Colonic mucosa (tissue), 4 donors: ENCODE data around the gene IGFALS. TPM values are rescaled to one million over a fixed set of nuclear protein-coding genes. Genes with fewer than 3 reads are reported as not detected.
A peak's percentile ranks its signal among the peaks of the same experiment; 100 is the strongest.

Source experiments
- DNase-seq: peaks from one replicate; pipeline ENCODE4 v3.0.0-alpha.2; 2020
- H3K27ac ChIP-seq: fragments of 200-600 bp; one replicate; pipeline ENCODE4 v1.8.0; 2021
- H3K27me3 ChIP-seq: fragments of 200-600 bp; one replicate; pipeline ENCODE4 v1.8.0; 2021
- H3K36me3 ChIP-seq: fragments of 200-600 bp; one replicate; pipeline ENCODE4 v1.8.0; 2021
- H3K4me1 ChIP-seq: fragments of 200-600 bp; one replicate; pipeline ENCODE4 v1.8.0; 2021; ENCODE audit warnings: mild to moderate bottlenecking
- H3K4me3 ChIP-seq: fragments of 200-600 bp; one replicate; pipeline ENCODE4 v1.8.0; 2021
- H3K9ac ChIP-seq, 2 donors: one replicate each; pipeline ENCODE4 v1.7.0; 2013; ENCODE audit warnings: control low read depth in 2 of 2, low read depth in 2 of 2, low read length in 2 of 2
- H3K9me3 ChIP-seq: fragments of 200-600 bp; one replicate; pipeline ENCODE4 v1.8.0; 2021
- CTCF ChIP-seq: fragments of 200-600 bp; IDR thresholded peaks from one replicate; pipeline ENCODE4 v1.8.0; 2022; ENCODE audit warnings: antibody characterized with exemption, mild to moderate bottlenecking
- intact Hi-C: fragments of 100-400 bp; cut with DNase I; formaldehyde crosslinking; loops from one replicate; pipeline ENCODE4 v1.14.1; 2022
- total RNA-seq, 2 donors: library from RNA; stranded (reverse); fragmentation: NEBNext Ultra II Directional in 1 of 2; extraction: Animal tissue kit (Norgen Biotek cat#: 25700) in 1 of 2; gene quantifications; one replicate each; pipeline ENCODE4 v1.2.1, GENCODE V29; 2021
- donor health status: healthy.
- donor health status: DM: no; HTN: no; CAD: no.
- donor health status: DM: no; HTN: no; CAD: no.

Gene IGFALS
- total RNA-seq, 2 donors from 2014 or later, result 5.7 to 7.0 TPM

- H3K27ac ChIP-seq, result peak overlapping the region; percentile 98
- peak overlapping the region; percentile 80 to 95 for H3K9ac ChIP-seq
- peak overlapping the region; percentile 96 for H3K4me3 ChIP-seq
- no peaks in the 10 kb centered on the region for H3K9me3 ChIP-seq
- H3K36me3 ChIP-seq, result no peaks in the 10 kb centered on the region
- intact Hi-C loops, result loop anchor here (5.0 kb wide), 1 partner anchor 162 kb away; the partner anchor contains the start of genes CRAMP1 and IFT140
- peaks cover 11% of the 10 kb centered on the region for H3K4me1 ChIP-seq
- no peak for TF ChIP-seq CTCF
- DNase-seq, result no peak
- no peaks in the 10 kb centered on the region for H3K27me3 ChIP-seq
Measured at GRCh38 chr16:1773703-1774447, 19.6 kb downstream of the IGFALS start.

GRCh38 chr16:1772908-1773702 lies 20.4 kb downstream of the IGFALS start, which contains the start of gene MRPS34:
Gene MRPS34, minus strand, starts transcription at chr16:1773134. Its CDS starts 15 bp downstream, at chr16:1773119.
- H3K36me3 ChIP-seq, result no peaks in the 10 kb centered on the region
- H3K4me3 ChIP-seq, result peak within 1 kb of the TSS; percentile 96
- peak within 1 kb of the TSS; percentile 98 for H3K27ac ChIP-seq
- H3K9ac ChIP-seq, result peak within 1 kb of the TSS; percentile 80 to 95
- TF ChIP-seq CTCF, result peak; percentile 81
- peaks cover 11% of the 10 kb centered on the region for H3K4me1 ChIP-seq
- no peaks in the 10 kb centered on the region for H3K9me3 ChIP-seq
- no peaks in the 10 kb centered on the region for H3K27me3 ChIP-seq
- DNase-seq, result peak; percentile 85
- intact Hi-C loops, result loop anchor here (5.0 kb wide), 1 partner anchor 161 kb away; the partner anchor contains the start of genes CRAMP1 and IFT140

- peaks cover 11% of the 10 kb centered on the region for H3K4me1 ChIP-seq
- H3K9ac ChIP-seq, result peak within 1 kb of the TSS; percentile 80 to 95
- H3K9me3 ChIP-seq, result no peaks in the 10 kb centered on the region
- peak within 1 kb of the TSS; percentile 96 for H3K4me3 ChIP-seq
- intact Hi-C loops, result loop anchor here (5.0 kb wide), 1 partner anchor 160 kb away; the partner anchor contains the start of genes CRAMP1 and IFT140
- no peaks in the 10 kb centered on the region for H3K27me3 ChIP-seq
- TF ChIP-seq CTCF, result no peak
- peak; percentile 59 for DNase-seq
- no peaks in the 10 kb centered on the region for H3K36me3 ChIP-seq
- peak within 1 kb of the TSS; percentile 98 for H3K27ac ChIP-seq
Measured at GRCh38 chr16:1772362-1772907, 21.1 kb downstream of the IGFALS start, which contains the start of gene EME2. Gene EME2, plus strand, starts transcription at chr16:1772810. Its CDS starts 418 bp downstream, at chr16:1773228.

- Histone ChIP-seq H3K27me3 (no peaks in the 10 kb centered on the region), H3K36me3 (no peaks in the 10 kb centered on the region), H3K27ac (peak overlapping the region; percentile 98), H3K4me1 (peaks cover 11% of the 10 kb centered on the region), H3K9ac (peak overlapping the region; percentile 80 to 95), H3K4me3 (peak overlapping the region; percentile 96), H3K9me3 (no peaks in the 10 kb centered on the region)
- TF ChIP-seq CTCF, result no peak
- intact Hi-C loops, result loop anchor here (5.0 kb wide), 1 partner anchor 160 kb away; the partner anchor contains the start of genes CRAMP1 and IFT140
- DNase-seq, result no peak
Measured at GRCh38 chr16:1771864-1772361, 21.6 kb downstream of the IGFALS start.
